Measurements from ENCODE around the gene CEMIP2. TPM values are rescaled to one million over a fixed set of nuclear protein-coding genes. Genes with fewer than 3 reads are reported as not detected.
"Not testable (repeated sequence)": the region's sequence is repeated elsewhere in the genome, so short reads cannot be mapped to it uniquely, and the experiment has no call there.

Gene CEMIP2, protein sequence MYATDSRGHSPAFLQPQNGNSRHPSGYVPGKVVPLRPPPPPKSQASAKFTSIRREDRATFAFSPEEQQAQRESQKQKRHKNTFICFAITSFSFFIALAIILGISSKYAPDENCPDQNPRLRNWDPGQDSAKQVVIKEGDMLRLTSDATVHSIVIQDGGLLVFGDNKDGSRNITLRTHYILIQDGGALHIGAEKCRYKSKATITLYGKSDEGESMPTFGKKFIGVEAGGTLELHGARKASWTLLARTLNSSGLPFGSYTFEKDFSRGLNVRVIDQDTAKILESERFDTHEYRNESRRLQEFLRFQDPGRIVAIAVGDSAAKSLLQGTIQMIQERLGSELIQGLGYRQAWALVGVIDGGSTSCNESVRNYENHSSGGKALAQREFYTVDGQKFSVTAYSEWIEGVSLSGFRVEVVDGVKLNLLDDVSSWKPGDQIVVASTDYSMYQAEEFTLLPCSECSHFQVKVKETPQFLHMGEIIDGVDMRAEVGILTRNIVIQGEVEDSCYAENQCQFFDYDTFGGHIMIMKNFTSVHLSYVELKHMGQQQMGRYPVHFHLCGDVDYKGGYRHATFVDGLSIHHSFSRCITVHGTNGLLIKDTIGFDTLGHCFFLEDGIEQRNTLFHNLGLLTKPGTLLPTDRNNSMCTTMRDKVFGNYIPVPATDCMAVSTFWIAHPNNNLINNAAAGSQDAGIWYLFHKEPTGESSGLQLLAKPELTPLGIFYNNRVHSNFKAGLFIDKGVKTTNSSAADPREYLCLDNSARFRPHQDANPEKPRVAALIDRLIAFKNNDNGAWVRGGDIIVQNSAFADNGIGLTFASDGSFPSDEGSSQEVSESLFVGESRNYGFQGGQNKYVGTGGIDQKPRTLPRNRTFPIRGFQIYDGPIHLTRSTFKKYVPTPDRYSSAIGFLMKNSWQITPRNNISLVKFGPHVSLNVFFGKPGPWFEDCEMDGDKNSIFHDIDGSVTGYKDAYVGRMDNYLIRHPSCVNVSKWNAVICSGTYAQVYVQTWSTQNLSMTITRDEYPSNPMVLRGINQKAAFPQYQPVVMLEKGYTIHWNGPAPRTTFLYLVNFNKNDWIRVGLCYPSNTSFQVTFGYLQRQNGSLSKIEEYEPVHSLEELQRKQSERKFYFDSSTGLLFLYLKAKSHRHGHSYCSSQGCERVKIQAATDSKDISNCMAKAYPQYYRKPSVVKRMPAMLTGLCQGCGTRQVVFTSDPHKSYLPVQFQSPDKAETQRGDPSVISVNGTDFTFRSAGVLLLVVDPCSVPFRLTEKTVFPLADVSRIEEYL (N-terminal part only)
- total RNA-seq = 10 to 100 TPM; 43.2 to 55.7 TPM

DNA sequence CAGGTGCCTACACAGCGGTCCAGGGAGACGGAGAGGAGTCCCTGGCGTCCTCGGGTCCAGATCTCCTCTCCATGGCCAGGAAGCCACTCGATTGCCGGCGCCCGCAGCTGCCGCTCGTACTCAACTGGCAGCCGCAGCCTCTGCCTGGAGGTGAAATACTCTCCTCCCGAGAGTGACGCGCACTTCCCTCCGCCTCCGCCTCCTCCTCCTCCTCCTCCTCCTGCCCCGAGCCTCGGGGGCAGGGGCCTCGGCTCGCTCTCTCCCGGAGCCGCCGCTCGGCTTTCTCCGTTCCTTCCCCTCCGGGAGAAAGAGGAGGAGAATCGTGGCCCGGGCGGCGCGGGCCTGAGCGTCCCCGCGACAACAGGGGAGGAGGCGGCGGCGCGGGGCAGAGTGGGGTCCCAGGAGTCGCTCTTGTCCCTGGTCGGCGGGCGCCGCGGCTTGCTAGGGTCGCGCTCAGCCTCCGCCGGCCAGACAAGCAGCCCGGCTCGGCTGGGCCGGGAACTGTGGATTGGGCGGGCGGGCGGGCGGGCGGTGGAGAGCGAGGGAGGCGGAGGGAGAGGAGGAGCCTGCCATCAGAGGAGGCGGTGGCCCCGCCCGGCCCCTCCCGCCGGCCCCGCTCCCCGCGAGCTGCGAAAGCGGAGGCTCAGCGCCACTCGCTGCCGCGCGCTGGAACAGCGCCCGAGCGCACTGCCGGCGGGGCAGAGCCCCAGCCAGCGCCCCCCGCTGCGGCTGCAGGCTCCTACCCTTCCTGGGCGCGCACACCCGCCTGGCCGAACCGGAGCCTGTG, at the start of gene CEMIP2:
CEMIP2 (minus strand) TSS at position 126 of the 787 bp plus-strand sequence. CDS start 18,140 bp downstream, outside the sequence.
- peaks cover 48% of the 10 kb centered on the region for H3K4me1 Mint-ChIP-seq
- H3K4me3 Mint-ChIP-seq = peak within 1 kb of the TSS; percentile 88
- no peaks in the 10 kb centered on the region for H3K27me3 Mint-ChIP-seq
- no peaks in the 10 kb centered on the region for H3K36me3 Mint-ChIP-seq (ENCODE audit: low read depth)
- POLR2A ChIA-PET = no interaction called here
- CTCF ChIA-PET = interaction anchor here (0.6 to 4.5 kb wide), 9 partner anchors 9 to 257 kb away, joined by 3 to 22 read pairs (median 4); no protein-coding TSS in a partner anchor
- no peaks in the 10 kb centered on the region for H3K9me3 Mint-ChIP-seq
- DNase-seq = peak; percentile 91
- H3K27ac Mint-ChIP-seq = peak within 1 kb of the TSS; percentile 91

DNA sequence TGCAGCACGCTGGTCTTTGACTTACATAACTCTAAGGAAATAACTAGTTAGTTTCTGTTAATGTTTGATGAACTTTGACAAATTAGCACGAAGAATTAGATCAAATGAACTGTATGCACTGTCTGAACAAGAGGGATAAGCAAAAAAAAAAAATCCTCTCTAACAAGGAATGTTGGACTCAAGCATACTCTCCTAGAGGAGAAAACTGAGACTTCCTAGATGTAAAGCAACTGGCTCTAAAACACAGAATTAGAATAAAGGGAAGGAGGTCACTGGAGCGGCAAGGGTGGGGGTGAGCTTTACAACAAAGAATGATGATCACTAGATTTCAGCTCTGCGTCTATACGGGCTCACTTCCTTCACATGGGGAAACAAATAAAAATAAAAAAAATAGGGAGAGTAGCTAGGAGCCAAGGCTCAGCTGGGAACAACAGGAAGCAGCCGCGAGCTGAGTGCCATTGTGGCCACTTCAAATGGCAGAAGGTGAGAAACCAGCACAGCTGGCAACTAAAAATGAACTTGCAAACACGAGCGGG, 48.7 kb upstream of the CEMIP2 start:
- no peak for DNase-seq
- Mint-ChIP-seq H3K27me3 (no peaks in the 10 kb centered on the region), H3K27ac (no peak overlapping the region), H3K4me3 (no peak overlapping the region), H3K4me1 (peaks cover 13% of the 10 kb centered on the region), H3K36me3 (ENCODE audit: low read depth) (no peaks in the 10 kb centered on the region), H3K9me3 (no peaks in the 10 kb centered on the region)
- ChIA-PET POLR2A (no interaction called here), CTCF (interaction anchor here (0.7 to 3.1 kb wide), 4 partner anchors 8 to 368 kb away, joined by 3 to 14 read pairs (median 4); no protein-coding TSS in a partner anchor)

DNA sequence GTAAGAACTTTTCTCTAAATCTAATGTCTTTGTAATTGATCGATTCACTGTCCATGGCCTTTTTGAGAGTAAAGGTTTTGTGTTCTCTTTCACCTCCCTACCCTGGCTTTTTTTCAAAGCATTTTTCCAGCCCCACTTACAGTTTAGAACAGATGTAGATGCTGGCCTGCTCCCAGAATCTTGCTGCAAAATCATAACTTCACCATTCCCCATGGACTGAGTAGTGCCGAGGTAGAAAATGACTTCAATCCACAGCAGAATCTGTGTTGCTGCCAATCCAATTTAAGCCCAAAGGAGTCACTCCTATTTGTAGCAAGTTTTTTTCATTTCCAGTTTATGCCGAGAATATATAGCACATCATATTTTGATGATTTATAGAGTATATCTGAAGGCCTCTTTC, 46.5 kb upstream of the CEMIP2 start:
- H3K27ac Mint-ChIP-seq = no peak overlapping the region
- H3K27me3 Mint-ChIP-seq = no peaks in the 10 kb centered on the region
- H3K36me3 Mint-ChIP-seq (ENCODE audit: low read depth) = no peaks in the 10 kb centered on the region
- H3K4me1 Mint-ChIP-seq = peaks cover 11% of the 10 kb centered on the region
- H3K9me3 Mint-ChIP-seq = no peaks in the 10 kb centered on the region
- no peak overlapping the region for H3K4me3 Mint-ChIP-seq
- DNase-seq = no peak
- ChIA-PET CTCF (interaction anchor here (1.9 to 3.1 kb wide), 2 partner anchors 8 to 210 kb away, joined by 5 to 14 read pairs; no protein-coding TSS in a partner anchor), POLR2A (no interaction called here)

DNA sequence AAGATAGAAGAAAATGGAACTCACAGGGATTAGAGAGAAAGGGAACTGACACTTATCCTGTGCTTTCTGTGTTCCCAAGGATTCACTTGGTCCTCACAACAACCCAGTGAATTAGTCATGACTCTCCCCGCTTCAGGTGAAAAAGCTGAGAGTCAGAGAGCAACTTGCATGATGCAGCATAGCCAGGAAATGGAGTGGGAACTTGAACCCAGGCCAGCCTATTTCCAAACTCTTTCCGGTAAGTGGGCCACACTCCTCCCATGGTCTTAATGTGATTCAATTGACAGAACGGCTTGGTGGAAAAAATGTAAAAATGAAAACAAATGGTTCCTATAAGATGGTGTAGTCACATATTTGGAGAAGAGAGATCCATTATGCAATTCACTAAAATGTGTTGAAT, 45.9 kb upstream of the CEMIP2 start:
- no peaks in the 10 kb centered on the region for H3K27me3 Mint-ChIP-seq
- H3K4me3 Mint-ChIP-seq = no peak overlapping the region
- H3K9me3 Mint-ChIP-seq = no peaks in the 10 kb centered on the region
- ChIA-PET POLR2A (no interaction called here), CTCF (no interaction called here)
- H3K36me3 Mint-ChIP-seq (ENCODE audit: low read depth) = no peaks in the 10 kb centered on the region
- DNase-seq = no peak
- peaks cover 11% of the 10 kb centered on the region for H3K4me1 Mint-ChIP-seq
- H3K27ac Mint-ChIP-seq = no peak overlapping the region

DNA sequence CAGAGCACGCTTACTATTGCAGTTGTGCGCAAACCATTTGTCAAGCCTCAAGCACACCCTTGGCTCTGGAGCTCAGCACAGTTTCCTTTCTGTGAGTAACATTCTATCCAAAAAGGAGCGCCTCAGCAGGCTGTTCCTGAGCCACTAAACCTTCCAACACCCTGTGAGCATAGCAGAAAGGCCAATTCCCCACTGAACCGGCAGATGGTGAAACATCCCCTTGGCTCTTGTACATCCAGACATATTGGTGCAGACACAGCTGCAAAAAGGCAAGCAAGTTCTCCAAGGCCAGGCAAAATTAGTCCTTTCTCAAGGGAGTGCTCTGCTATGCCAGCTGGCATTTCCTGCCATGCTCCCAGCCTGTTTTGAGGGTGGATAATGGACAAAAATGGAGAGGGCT, 44.1 kb upstream of the CEMIP2 start:
- no peaks in the 10 kb centered on the region for H3K9me3 Mint-ChIP-seq
- ChIA-PET POLR2A (no interaction called here), CTCF (interaction anchor here (1.5 kb wide), 1 partner anchor 215 kb away, joined by 6 read pairs; no protein-coding TSS in a partner anchor)
- H3K36me3 Mint-ChIP-seq (ENCODE audit: low read depth) = no peaks in the 10 kb centered on the region
- no peak overlapping the region for H3K4me3 Mint-ChIP-seq
- no peak for DNase-seq
- peaks cover 6% of the 10 kb centered on the region for H3K4me1 Mint-ChIP-seq
- H3K27me3 Mint-ChIP-seq = no peaks in the 10 kb centered on the region
- no peak overlapping the region for H3K27ac Mint-ChIP-seq

DNA sequence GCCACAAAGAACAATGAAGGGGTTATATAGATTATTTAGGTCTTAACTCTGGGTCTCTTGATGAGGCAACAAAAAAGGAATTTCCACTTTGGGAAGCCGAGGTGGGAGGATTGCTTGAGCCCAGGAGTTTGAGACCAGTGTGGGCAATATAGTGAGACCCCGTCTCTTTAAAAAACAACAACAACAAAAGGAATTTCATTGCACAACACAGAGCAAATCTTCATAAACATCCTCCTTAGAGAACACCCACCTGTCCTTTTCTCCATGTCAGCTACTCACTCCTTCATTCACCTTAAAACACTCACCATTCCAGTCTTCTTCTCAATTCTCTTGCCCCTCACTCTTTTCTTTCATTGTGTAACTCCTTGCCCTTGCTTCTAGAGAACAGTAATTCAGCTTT, 39.8 kb upstream of the CEMIP2 start:
- ChIA-PET CTCF (interaction anchor here (0.8 to 3.9 kb wide), 3 partner anchors 8 to 217 kb away, joined by 3 to 42 read pairs (median 14); no protein-coding TSS in a partner anchor), POLR2A (no interaction called here)
- Mint-ChIP-seq H3K9me3 (peaks cover 1% of the 10 kb centered on the region), H3K27me3 (no peaks in the 10 kb centered on the region), H3K36me3 (ENCODE audit: low read depth) (no peaks in the 10 kb centered on the region), H3K4me3 (no peak overlapping the region), H3K27ac (no peak overlapping the region), H3K4me1 (peaks cover 7% of the 10 kb centered on the region)
- DNase-seq = no peak

DNA sequence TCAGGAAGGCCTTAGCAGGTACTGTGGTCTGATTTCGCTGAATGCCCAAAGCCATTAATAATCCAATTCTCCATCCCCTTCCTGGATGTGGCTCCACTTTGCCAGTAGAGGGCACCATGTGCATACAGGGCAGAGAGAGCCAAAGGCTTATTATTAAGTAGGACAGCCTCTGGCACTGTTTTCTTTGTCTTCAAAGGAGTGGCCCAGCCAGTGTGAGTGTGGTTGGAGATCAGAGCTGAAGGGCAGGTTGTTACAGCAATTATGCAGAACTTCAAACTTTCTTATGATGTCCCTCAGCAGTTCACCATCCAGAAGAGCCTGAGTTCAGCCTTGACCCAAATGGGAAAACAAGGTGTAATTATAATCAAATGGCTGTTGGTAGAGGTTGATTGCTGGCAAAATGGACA, 38.6 kb upstream of the CEMIP2 start:
- POLR2A ChIA-PET = interaction anchor here (0.5 kb wide), 1 partner anchor 558 kb away, joined by 3 read pairs; the partner anchor contains the start of gene ZFAND5
- peak; percentile 75 for DNase-seq
- CTCF ChIA-PET = interaction anchor here (0.7 to 3.9 kb wide), 14 partner anchors 8 to 472 kb away, joined by 3 to 42 read pairs (median 4); no protein-coding TSS in a partner anchor
- no peaks in the 10 kb centered on the region for H3K27me3 Mint-ChIP-seq
- H3K36me3 Mint-ChIP-seq (ENCODE audit: low read depth) = no peaks in the 10 kb centered on the region
- peak overlapping the region; percentile 15 for H3K27ac Mint-ChIP-seq
- peaks cover 7% of the 10 kb centered on the region for H3K4me1 Mint-ChIP-seq
- peaks cover 1% of the 10 kb centered on the region for H3K9me3 Mint-ChIP-seq
- H3K4me3 Mint-ChIP-seq = no peak overlapping the region

DNA sequence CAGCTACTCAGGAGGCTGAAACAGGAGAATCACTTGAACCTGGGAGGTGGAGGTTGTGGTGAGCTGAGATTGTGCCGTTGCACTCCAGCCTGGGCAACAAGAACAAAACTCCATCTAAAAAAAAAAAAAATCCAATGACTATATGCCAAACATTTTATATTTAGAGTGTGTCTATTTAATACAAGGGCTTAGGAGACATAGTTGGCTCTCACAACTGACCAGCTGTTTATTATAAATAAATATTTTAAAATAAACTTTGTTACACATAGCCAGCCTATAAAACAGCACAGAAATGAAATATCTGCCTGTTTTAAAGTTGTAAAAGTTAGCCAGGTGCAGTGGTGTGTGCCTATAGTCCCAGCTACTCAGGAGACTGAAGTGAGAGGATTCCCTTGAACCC, 36.8 kb upstream of the CEMIP2 start:
- H3K4me3 Mint-ChIP-seq; H3K9me3 Mint-ChIP-seq; POLR2A ChIA-PET; H3K4me1 Mint-ChIP-seq; H3K27me3 Mint-ChIP-seq; DNase-seq; H3K27ac Mint-ChIP-seq; H3K36me3 Mint-ChIP-seq (ENCODE audit: low read depth): not testable (repeated sequence)
- CTCF ChIA-PET = interaction anchor here (0.6 to 1.9 kb wide), 2 partner anchors 13 to 222 kb away, joined by 3 to 4 read pairs; no protein-coding TSS in a partner anchor

DNA sequence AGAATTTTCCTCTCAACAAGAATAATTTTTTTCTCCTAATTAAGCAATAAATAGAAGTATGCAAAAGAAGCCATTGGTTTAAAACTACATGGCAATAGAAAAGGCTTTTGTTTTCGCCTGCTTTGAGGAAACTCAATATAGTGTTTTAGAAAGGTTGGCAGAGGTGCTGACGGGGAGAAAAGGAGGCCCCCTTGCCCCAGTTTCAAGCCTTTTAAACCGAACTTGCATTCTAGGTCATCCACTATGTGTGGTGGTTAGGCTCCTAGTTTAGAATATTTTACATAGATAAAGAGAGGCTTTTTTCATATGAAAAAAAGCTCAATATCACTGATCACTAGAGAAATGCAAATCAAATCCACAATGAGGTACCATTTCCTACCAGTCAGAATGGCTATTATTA, 33.5 kb upstream of the CEMIP2 start:
- ChIA-PET CTCF (interaction anchor here (3.7 kb wide), 1 partner anchor 224 kb away, joined by 18 read pairs; no protein-coding TSS in a partner anchor), POLR2A (no interaction called here)
- no peak for DNase-seq
- Mint-ChIP-seq H3K4me1 (peaks cover 11% of the 10 kb centered on the region), H3K36me3 (ENCODE audit: low read depth) (no peaks in the 10 kb centered on the region), H3K27me3 (no peaks in the 10 kb centered on the region), H3K4me3 (no peak overlapping the region), H3K9me3 (peaks cover 1% of the 10 kb centered on the region), H3K27ac (no peak overlapping the region)

DNA sequence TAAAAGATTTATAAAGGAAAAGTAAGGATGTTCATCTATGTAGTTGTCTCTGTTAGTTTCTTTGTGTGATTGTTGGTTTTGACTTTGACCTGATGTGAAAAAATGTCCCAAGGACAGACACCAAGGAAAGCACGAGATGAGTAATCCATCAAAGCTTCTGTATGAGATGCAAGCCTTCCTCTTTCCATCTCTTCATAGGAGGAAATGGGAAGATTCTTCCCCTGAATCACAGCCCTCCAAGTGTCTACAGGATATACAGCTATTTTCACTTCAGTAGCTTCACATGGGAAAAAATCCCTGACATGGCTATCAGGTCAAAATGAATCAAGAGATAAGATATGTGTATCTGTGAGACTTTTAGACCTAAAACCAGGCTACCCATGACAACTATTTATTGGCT, 29.0 kb upstream of the CEMIP2 start:
- Mint-ChIP-seq H3K27ac (no peak overlapping the region), H3K27me3 (no peaks in the 10 kb centered on the region), H3K9me3 (peaks cover 10% of the 10 kb centered on the region), H3K4me1 (peaks cover 47% of the 10 kb centered on the region), H3K4me3 (no peak overlapping the region), H3K36me3 (ENCODE audit: low read depth) (peaks cover 14% of the 10 kb centered on the region)
- no peak for DNase-seq
- ChIA-PET CTCF (interaction anchor here (1.4 to 2.5 kb wide), 4 partner anchors 14 to 28 kb away, joined by 3 to 7 read pairs (median 4); partner anchors contain the start of gene CEMIP2), POLR2A (no interaction called here)

DNA sequence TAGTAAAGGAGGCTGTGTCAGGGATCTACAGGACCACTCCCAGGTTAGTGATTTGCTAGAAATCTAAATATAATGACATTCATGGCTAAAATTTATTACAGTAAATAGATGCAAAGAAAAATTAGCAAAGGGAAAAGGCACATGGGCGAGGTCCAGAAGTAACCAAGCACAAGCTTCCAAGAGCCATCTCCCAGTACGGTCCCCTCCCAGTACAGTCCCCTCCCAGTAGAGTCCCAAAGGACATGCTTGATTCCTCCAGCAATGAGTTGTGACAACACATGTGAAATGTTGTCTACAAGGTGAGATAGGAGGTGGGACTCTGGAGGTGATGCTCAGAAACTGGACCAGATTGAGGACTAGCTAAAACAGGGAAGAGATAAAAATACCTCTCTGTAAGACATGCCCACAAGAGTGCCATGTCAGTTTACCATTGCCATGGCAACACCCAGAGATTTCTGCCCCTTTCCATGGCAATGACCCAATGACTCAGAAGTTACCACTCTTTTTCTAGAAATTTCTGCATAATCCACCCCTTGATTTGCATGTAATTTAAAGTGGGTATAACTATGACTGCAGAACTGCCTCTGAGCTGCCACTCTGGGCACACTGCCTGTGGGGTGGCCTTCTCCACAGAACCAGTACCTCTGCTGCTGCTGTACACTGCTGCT, 27.9 kb upstream of the CEMIP2 start:
- Mint-ChIP-seq H3K36me3 (ENCODE audit: low read depth) (peaks cover 18% of the 10 kb centered on the region), H3K4me3 (no peak overlapping the region), H3K27me3 (no peaks in the 10 kb centered on the region), H3K9me3 (peaks cover 14% of the 10 kb centered on the region), H3K4me1 (peaks cover 51% of the 10 kb centered on the region), H3K27ac (peak overlapping the region; percentile 74)
- ChIA-PET POLR2A (interaction anchor here (0.8 to 1.0 kb wide), 2 partner anchors 14 to 18 kb away, joined by 4 to 6 read pairs; no protein-coding TSS in a partner anchor), CTCF (interaction anchor here (0.6 to 4.7 kb wide), 4 partner anchors 13 to 128 kb away, joined by 3 to 14 read pairs (median 4); partner anchors contain the start of gene CEMIP2)
- no peak for DNase-seq
